ENCODE measurements around the gene PLA2G4D.
"Not testable (repeated sequence)": the region's sequence is repeated elsewhere in the genome, so short reads cannot be mapped to it uniquely, and the experiment has no call there.

The PLA2G4D gene

DNA sequence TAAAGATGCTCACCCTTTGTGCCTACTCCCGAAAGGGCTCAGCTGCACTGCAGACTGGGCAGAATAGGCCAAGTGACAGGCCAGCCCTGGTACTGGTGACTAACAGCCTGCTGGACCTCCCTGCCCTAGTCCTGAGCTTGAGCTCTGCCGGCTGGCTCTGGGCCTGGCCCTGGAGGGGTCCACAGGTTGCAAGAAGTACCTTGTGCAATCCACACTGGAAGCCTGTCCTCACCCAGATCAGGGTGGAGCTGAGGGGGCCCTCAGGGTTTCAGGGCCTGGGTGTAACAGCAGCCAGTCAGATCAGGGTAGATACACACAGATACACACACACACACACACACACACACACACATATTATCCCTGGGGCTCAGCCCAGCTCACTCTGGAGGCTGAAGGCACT lies 27.3 kb upstream of the PLA2G4D start:
- DNase-seq, result no peak

DNA sequence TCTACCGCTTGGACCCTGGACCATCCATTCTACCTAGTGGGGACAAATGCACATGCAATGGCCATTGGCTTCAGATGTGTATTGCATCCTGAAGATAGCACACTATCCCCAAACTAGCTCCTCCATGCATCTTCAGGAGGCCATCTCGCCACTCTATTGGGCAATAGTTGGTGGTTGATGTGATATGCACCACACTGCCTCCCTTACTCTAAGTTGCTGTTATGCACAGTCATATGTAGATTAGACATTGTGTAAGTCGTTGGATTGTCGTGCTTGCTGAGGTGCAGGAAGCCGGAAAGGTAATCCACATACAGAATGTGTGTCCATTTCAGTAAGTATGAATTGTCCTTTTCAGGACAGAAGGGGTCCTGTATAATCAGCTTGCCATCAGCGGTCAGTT lies 26.7 kb upstream of the PLA2G4D start:
- DNase-seq, result no peak

DNA sequence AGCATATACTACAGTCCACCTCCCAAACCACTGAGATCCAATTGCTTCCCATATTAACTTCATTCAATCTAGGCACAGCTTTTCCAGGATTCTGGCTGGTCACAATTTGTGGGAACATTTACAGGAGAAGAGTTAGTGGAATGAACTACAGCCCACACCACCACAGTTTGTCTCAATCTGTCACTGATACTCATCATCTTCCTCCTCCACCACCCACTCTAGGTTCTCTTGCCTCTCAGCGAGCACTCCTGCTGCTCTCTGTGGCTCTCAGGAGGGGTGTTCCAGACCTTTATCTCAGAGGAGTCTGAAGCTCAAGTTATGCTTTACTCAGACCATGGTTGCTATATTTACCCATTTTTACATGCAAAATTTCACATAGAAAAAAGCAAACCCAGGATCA lies 25.9 kb upstream of the PLA2G4D start:
- DNase-seq, result no peak

DNA sequence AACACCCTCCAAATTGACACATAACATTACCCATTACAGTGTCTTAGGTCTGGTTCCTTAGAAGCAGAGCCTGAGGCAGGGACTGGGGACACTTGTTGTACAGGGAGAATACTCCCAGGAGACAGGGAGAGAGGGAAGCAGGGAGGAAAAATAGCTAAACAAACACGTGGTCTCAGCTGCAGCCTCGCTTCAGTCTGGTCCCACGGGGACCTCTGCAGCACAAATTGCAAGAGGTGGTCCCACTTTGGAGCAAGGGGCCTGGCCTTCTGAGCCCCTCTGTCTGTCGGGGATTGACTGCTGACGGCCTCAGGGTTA lies 25.0 kb upstream of the PLA2G4D start:
- DNase-seq, result no peak

DNA sequence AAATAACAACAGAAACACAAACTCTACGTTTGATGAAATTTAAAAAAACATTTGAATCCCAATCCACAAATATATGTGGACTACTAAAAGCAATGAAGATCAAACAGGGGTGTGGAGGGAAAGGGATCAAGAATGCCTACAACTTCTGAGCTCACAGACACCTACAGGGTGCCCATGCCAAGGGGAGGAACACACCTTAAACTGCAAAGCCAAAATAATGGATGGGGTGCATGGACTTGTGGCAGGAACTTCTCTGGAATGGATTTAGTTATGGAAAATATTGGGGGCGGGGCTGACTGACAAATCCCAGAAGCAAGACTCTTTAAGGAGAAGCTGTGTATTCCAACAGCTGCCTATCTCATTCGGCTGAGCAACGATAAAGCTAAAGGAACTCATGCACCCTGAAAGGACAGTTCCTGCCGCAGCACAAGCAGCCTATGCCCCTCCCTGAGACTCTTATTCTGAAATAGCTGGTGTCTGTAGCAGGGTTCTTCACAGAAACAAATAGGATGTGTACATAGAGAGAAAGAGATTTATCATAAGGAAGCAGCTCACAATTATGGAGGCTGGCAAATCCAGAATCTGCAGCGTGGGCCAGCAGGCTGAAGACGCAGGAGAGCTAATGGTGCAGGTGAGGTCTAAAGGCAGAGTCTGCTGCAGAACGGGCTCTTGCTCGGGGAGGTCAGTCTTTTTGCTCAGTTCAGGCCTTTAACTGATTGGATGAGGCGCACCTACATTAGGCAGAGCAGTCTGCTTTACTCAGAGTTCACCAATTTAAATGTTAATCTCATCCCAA lies 24.5 kb upstream of the PLA2G4D start:
- peak; percentile 15 to 33 for DNase-seq

DNA sequence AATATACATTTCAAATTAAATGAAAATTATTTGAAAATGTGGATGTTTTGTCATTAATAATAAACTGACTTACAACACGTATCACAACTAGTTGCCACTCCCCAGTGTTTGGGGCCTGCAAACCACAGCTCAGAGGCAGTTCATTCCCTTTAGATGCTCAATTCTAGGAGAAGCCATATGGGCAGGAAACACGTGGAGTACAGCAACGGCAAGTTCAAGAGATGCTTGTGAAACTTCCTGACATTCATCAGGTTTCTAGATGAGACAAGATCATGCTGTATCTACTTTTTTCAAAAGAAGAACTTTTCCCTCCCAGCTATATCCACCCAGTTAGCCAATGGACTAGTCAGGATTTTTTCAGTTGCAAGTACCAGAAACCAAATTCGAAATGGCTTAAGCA lies 17.6 kb upstream of the PLA2G4D start:
- DNase-seq, result no peak

DNA sequence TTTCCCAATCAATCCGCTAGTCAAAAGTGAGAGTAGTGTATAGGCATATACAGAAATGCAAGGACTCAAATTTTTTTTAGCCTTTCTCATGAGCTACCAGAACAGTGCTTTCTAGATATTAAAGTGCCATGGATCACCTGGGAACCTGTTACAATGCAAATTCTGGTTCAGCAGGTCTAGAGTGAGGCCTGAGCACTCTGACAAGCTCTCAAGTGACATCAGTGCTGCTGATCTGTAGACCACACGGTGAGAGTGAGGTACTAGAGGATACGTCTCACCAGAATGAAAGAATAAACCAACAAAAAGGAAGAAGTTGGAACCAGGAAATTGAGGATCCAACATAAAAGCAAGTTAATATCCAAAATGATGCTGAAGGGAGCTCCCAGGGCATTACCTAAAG lies 16.0 kb upstream of the PLA2G4D start:
- no peak for DNase-seq

DNA sequence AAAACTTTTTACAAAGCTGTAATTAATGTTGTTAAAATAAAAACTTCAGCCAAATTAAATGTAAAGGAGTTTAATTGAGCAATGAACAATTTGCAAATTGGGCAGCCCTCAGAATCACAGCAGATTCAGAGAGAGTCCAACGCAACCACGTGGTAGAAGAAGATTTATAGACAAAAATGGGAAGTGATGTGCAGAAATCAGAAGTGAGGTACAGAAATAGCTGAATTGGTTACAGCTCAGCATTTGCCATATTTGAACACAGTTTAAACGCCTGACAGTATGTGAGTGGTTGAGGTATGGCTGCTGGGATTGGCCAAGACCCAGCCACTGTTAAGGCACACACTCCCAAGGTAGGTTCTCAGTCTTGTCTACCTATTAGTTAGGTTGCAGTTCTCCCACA lies 14.4 kb upstream of the PLA2G4D start:
- no peak for DNase-seq

DNA sequence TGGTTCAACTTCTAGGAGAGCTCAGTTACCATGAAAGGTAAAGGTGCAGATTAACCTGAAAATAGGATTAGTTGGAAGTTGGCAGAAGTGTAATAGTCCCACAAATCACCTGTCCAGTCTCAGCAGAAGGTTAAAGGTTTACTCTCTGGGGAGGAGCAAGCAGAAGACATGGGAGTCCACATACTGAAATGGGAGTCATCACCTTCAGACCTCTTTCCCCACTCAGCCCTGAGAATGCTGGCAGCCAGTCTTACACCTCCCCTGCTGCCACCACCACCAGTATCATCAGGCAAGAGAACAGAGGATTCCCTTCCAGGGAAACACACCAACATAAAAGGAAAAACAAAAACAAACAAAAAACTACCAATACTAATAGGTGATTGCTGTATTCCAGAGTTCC lies 13.8 kb upstream of the PLA2G4D start:
- no peak for DNase-seq

DNA sequence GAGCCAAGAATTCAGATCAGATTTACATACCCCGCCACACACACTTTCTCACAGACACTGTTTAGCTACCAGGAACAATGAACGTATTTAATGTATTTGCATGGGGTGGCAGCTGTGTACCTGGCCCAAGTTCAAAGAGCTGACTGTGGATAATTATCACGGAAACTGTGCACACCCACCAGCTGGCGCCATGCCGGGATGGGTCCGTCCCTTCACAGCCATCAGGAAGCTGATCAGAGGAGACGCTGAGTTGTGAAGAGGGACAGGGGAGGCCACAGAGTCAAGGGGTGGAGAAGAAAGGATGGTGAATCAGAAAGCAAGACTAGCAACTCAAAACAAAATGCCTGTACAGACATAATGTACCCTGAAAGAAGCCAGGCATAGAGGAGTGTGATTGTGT lies 13.1 kb upstream of the PLA2G4D start:
- peak in 1 of 2 experiments; percentile 18 for DNase-seq

DNA sequence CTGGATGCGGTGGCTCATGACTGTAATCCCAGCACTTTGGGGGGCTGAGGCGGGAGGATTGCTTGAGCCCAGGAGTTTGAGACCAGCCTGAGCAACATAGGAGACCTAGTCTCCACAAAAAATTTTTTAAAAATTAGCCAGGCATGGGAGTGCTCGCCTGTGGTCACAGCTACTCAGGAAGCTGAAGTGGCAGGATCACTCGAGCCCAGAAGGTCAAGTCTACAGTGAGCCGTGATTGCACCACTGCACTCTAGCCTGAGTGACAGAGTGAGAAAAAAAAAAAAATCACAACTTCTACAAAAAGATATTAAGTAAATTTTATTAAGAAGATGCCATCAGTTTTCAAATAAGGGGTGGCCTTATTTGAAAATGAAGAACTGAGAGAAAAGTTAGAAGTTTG lies 11.9 kb upstream of the PLA2G4D start:
- DNase-seq, result no peak

DNA sequence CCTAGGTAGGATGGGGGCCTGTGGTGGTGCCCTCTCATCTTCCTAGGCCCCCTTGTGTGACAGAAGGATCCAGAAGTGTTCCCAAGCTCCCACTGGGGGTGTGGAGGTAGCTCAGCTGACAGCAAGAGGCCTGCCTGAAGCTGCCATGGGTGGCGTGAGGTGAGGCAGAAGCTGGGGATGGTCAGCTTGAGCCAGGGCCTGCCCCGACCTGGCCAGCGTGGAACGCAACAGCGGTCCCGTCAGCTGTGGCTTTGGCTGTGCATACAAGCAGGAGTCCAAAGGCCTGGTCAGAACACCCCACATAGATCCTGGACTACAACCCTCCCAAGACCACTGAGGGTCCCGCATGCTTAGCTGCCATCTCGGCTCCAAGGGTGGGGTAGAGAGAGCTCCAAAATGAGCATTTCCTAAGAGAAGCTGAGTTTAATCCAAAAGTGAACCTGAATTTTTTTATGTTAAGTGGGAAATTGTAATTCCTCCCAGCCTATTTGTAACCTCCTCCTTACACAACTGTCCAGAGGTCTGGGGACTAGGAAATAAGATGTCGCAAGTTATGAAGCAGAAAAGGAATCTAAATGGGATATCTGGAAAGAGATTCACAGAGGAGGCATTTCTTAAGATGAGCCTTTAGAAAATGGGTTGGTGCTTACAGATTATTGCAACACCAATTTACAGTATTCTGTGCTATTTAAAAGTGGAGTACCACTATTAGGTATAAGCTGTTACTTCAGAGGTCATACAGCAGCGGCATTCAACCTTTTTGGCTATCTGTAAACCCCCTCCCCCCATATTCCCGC lies 9.9 kb upstream of the PLA2G4D start:
- no peak for DNase-seq

DNA sequence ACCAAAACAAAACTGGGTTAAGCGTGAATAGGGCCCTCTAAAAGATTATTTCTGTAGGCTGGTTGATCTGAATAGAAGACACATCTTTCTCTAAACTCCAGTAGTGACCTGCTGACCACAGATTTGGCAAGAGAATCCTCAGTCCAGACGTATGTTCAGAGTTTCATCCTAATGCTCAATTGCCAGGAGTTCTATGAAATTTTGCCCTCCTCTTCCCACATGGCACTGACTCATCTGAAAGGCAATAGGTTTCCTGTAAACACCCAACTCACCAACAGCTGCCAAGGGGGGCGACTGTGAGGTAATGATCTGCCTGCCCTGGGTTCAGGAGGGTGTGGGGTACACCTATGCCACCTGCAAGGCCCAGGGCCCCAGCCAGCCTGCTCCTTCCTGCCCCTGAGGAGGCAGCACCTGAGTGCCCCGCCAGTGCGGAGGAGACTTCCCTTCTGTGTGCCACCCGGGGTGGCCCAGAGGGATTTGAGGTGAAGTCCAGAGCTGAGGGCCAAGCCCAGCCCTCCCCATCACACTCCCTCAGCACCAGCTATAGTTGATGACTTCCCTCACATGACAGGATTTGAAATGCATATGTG lies 8.4 kb upstream of the PLA2G4D start:
- DNase-seq, result no peak

DNA sequence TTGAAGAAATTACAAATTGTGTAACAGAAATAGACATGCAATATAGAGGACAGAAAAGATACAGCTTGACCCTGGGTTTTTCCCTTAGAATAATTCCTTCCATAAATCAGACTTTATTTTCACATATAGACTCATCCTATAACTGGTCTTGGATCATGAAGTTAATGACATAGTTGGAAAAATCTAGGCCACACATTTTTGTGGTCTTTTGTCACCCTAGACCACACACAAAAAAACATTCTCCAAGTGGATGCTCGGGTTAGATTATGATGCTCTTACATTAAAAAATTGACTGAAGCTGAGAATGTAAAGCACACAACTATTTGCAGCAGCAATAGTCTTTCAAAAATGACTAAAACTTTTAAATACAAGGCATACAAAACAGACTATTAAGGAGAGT lies 7.5 kb upstream of the PLA2G4D start:
- no peak for DNase-seq

DNA sequence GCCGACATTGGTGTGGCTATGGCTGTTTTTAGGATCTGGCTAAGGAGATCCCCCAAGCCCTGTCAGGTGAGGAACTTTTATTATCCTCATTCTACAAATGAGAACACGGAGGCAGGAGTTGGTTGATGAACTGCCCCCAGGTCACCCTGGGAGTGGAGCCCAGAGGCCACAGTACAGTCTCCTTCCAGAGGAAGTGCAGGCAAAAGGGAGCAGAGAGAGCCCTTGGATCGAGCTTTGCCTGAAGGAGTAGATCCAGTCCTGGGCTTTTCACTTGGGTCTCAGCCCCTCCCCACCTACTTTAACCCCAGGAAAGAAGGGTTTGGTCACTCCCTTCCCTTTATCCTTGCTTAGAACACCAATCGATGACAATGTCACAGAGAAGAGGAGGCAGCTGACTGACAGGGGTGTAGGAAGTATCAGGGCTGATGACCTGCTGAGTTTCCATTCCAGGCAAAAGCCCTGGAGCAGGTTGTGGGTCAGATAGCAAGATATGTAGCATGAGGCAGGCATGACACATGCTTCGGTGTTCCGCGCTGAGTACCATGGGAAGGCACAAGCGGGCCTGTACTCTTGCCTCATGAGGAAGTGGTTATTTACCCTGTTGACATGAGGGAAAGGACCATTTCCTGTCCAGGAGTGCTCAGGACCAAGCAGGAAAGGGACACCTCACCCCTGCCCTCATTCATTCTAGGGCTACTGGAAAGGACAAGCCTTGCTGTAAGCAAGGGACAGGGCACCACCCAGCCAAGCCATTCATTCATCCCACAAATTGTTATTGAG lies 5.8 kb upstream of the PLA2G4D start:
- no peak for DNase-seq

DNA sequence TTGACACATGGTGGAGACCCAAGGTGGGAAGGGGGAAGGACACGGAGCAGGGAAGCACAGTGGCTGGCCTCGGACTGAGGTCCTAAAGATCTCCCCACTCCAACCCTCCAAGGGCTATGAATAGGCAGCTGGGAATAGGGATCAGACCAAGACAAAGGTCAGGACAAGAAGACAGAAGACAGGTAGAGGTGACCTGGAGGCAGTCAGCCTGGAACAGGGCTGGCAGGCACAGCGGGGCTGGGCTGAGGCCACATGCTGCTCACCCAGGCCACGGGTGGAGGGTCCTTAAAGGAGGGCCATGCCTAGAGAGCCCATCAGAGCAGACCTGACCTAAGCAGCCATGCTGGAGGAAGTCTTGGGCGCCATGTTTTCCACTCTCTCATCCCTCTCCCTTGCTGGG lies 2.7 kb upstream of the PLA2G4D start:
- no peak for DNase-seq

DNA sequence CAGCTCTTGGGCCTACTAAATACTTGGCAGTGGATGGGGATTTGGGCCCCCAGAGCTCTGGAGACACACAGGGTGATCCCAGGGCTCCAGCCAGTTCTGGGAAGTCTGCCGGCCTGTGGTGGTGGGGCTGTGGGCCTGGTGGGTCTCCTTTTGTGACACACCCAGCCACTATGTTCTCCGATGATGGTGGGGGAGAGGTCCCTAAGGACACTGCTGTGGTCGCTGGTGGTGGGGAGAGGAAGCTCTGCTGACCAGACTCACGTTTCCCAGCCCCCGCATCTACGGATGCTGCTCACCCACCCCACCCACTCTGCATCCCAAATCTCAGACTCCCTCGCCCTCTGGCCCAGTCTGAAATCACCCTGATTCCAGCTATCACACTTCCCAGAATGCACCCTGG lies 396 bp downstream of the PLA2G4D start:
- no peak for DNase-seq

DNA sequence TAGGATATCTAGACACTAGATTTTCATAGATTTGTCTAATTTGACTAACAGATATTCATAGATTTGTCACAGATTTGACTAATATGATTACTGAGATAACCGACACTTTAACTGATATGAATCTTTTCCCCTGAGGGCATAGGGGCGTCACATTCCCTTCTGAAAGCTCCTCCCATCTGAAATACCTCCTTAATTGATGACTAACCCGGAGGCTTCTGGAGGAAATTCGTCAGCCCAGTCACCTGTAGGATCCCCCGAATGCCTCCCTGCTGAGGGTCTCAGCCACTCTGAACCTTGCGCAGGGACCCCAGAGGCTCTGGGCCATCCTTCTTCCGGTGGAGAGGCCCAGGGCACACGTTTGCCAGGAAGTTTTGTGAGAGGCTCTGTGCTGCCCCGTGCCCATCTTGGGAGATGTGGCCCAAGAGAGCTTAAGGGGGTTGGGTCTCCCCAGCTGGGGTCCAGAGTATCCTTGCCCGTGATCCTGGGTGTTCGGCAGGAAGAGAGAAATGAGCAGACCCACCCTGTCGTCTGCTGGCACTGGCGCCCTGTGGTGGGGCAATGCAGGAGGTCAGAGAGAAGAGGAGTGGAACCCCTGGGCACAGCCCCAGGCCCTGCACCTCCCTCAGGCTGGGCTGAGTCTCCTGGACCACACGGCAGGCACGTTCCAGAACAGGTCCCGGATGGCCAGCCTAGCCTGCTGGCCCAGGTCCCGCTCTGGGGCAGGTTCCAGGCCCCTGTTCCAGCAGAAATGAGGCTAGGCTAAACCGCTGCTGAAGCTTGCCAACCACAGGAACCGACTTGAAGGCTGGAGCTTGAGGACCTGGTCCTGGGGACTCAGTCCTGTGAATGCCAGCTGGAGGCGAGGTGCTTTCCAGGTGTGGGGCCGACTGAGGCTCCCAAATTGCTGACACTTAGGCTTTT lies 1.7 kb downstream of the PLA2G4D start:
- no peak for DNase-seq

DNA sequence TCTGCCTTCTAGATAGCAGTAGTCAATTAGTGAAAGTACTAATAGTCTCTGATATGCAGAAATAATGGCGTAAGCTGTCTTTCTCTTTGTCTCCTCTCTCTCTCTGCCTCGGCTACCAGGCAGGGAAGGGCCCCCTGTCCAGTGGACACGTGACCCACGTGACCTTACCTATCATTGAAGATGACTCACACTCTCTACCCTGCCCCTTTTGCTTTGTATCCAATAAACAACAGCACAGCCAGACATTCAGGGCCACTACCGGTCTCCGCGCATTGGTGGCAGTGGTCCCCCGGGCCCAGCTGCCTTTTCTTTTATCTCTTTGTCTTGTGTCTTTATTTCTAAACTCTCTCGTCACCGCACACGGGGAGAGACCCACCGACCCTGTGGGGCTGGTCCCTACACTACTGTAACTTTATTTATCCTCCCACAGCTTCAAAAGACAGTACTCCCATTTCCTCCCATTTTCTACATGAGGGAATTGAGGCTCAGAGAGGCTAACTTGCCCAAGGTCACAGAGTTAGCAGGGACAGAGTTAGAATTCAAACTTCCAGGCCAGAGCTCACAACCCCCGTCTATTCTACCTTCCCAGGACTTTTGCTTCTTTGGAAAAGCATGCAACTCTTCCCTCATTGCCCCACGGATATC lies 2.5 kb downstream of the PLA2G4D start:
- not testable (repeated sequence) for DNase-seq

DNA sequence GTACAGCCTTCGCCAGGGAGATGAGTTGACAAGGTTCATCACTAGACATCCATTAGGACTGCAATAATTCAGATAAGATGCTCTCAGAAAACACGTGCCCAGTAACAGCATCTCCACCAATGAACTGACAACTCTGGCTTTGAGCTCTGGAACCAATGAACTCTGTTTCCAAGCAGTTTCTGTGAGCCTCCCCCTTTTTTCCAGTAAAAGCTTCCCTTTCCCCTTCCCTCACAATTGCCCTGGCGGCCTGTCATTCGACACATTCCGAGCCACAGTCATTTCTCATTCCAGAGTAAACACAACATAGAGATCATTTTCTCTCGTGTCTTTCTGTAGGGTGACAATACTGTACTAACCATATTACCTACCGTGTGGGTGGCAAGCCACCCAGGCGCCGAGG lies 3.6 kb downstream of the PLA2G4D start:
- no peak for DNase-seq

DNA sequence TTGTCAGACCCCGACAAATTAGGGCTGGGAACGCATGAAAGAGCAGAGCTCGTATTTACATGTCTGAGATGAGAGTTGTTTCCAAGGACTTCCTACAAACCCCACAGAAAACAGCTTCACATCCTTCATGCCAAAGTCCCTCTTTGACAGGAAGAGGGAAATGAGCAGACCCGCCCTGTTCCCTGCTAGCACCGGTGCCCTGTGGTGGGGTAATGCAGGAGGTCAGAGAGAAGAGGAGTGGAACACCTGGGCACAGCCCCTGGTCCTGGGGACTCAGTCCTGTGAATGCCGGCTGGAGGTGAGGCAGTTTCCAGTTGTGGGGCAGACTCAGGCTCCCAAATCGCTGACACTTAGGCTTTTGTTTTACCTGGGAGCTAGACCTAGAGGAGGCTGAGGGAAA lies 4.0 kb downstream of the PLA2G4D start:
- no peak for DNase-seq

DNA sequence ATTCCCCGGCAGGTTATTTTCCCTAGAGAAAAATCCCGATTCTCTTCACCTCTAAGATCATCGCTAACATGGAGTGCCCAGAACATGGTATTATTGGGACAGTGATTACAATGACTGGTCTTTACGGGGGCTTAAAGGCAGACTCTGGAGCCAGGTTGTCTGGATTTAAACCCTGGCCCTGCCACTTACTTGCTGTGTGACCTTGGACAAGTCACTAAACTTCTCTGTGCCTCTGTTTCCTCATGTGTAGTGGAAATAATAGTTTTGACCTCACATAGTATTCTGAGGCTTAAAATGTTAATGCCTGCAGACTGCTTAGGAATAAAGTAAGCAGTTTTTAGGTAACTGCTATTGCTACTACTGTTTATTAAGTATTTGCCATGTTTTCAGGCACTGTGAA lies 4.4 kb downstream of the PLA2G4D start:
- DNase-seq, result no peak
